B cell (primary cell): Measurements from ENCODE around the gene GOLGB1. TPM values are rescaled to one million over a fixed set of nuclear protein-coding genes. Genes with fewer than 3 reads are reported as not detected.

ENCODE experiments used
- ATAC-seq: fragments of 200-7000 bp; cut with Tn5 transposase; one replicate; pipeline ENCODE4 v1.10.0; 2021; ENCODE audit warnings: low read depth, mild to moderate bottlenecking, moderate number of reproducible peaks, moderate library complexity
- CTCF ChIA-PET: fragments of 350-600 bp; sonication (Branson Sonifier 250); formaldehyde crosslinking; loops from one replicate; lab custom pipeline; 2021; ENCODE audit warnings: antibody characterized with exemption, inconsistent platforms; lab: Charles Lee
- POLR2A ChIA-PET: fragments of 350-600 bp; sonication (Branson Sonifier 250); formaldehyde crosslinking; loops from one replicate; lab custom pipeline; 2021; ENCODE audit warnings: antibody characterized with exemption; lab: Charles Lee
- DNase-seq: peaks from one replicate; pipeline ENCODE4 v3.0.0; 2013
- H2AFZ ChIP-seq: 2 replicates; pipeline ENCODE4 v1.6.1; 2012; ENCODE audit warnings: mild to moderate bottlenecking, low read depth, low read length; ENCODE audit not compliant: insufficient read depth, poor library complexity, severe bottlenecking
- H3K27ac ChIP-seq, 2 donors: 1 replicate in 1 of 2; 2 replicates in 1 of 2; pipeline ENCODE4 v1.5.1; 2012 to 2013; ENCODE audit warnings: low read length in 2 of 2, mild to moderate bottlenecking in 2 of 2, moderate library complexity in 1 of 2
- H3K27me3 ChIP-seq, 4 experiments: fragments of 200-600 bp in 1 of 4; sonication (generic) in 1 of 4; replicated peaks in 1 of 4; 1 replicate in 2 of 4; 2 replicates in 2 of 4; pipeline versions ENCODE4 v1.6.1 to v1.7.0; 2013 to 2016; ENCODE audit warnings: low read length in 3 of 4, mild to moderate bottlenecking in 2 of 4, mixed read lengths in 1 of 4, moderate library complexity in 1 of 4; ENCODE audit not compliant: insufficient read depth in 4 of 4, control insufficient read depth in 3 of 4; ENCODE audit errors: control extremely low read depth in 1 of 4
- H3K36me3 ChIP-seq, 2 experiments: replicated peaks in 1 of 2; 1 replicate in 1 of 2; 2 replicates in 1 of 2; pipeline versions ENCODE4 v1.6.1 to v1.7.1; 2013; ENCODE audit warnings: low read length in 1 of 2; ENCODE audit not compliant: insufficient read depth in 2 of 2, control insufficient read depth in 1 of 2; ENCODE audit errors: control extremely low read depth in 1 of 2, extremely low read depth in 1 of 2
- H3K4me1 ChIP-seq, 2 donors: fragments of 200-600 bp in 1 of 2; sonication (generic) in 1 of 2; 1 replicate in 1 of 2; 2 replicates in 1 of 2; pipeline versions ENCODE4 v1.5.1 to v1.6.1; 2013 to 2017; ENCODE audit warnings: low read length in 2 of 2; ENCODE audit not compliant: control insufficient read depth in 2 of 2, insufficient read depth in 2 of 2
- H3K4me2 ChIP-seq: replicated peaks from 2 replicates; pipeline ENCODE3; 2012; ENCODE audit warnings: mild to moderate bottlenecking, low read depth, low read length; ENCODE audit not compliant: poor library complexity, severe bottlenecking
- H3K4me3 ChIP-seq, 5 experiments: fragments of 200-600 bp in 1 of 5; sonication (generic) in 1 of 5; 1 replicate in 3 of 5; 2 replicates in 2 of 5; pipeline versions ENCODE4 v1.5.1 to v1.7.0; 2011 to 2016; ENCODE audit warnings: low read length in 4 of 5, mild to moderate bottlenecking in 4 of 5, low read depth in 2 of 5, control low read depth in 1 of 5, moderate library complexity in 1 of 5; ENCODE audit not compliant: insufficient read depth in 1 of 5; ENCODE audit errors: control extremely low read depth in 1 of 5, extremely low read depth in 1 of 5
- H3K79me2 ChIP-seq: fragments of 200-600 bp; sonication (generic); one replicate; pipeline ENCODE4 v1.6.0; 2016; ENCODE audit warnings: low read length; ENCODE audit not compliant: control insufficient read depth, insufficient read depth
- H3K9ac ChIP-seq: fragments of 200-600 bp; sonication (generic); 2 replicates; pipeline ENCODE4 v1.6.1; 2017; ENCODE audit warnings: mild to moderate bottlenecking, low read length, moderate library complexity
- H3K9me3 ChIP-seq, 3 donors: one replicate each; pipeline versions ENCODE4 v1.6.1 to v1.7.1; 2013; ENCODE audit warnings: low read length in 2 of 3; ENCODE audit not compliant: control insufficient read depth in 2 of 3, insufficient read depth in 1 of 3; ENCODE audit errors: control extremely low read depth in 1 of 3
- H4K20me1 ChIP-seq: 2 replicates; pipeline ENCODE4 v1.6.0; 2012; ENCODE audit warnings: mild to moderate bottlenecking, low read length; ENCODE audit not compliant: insufficient read depth, control insufficient read depth, poor library complexity, severe bottlenecking
- H3K27ac Mint-ChIP-seq: one replicate; pipeline ENCODE4 v1.8.0; 2021; ENCODE audit warnings: mixed read lengths
- H3K27me3 Mint-ChIP-seq: one replicate; pipeline ENCODE4 v1.8.0; 2021; ENCODE audit warnings: mixed read lengths
- H3K4me1 Mint-ChIP-seq: one replicate; pipeline ENCODE4 v1.8.0; 2021; ENCODE audit warnings: mixed read lengths
- H3K4me3 Mint-ChIP-seq: one replicate; pipeline ENCODE4 v1.8.0; 2021; ENCODE audit warnings: mixed read lengths
- H3K9me3 Mint-ChIP-seq: one replicate; pipeline ENCODE4 v1.8.0; 2022; ENCODE audit warnings: mixed read lengths; ENCODE audit not compliant: insufficient read depth
- EZH2 ChIP-seq: IDR thresholded peaks from 2 replicates; pipeline ENCODE4 v1.6.1; 2012; ENCODE audit warnings: borderline replicate concordance, low read depth, mild to moderate bottlenecking, moderate library complexity, low read length; ENCODE audit not compliant: insufficient read depth, poor library complexity, severe bottlenecking
- WGBS: methylation state at CpG from one replicate; pipeline ENCODE4 v1.1.5; 2013; ENCODE audit warnings: missing lambda C conversion rate; ENCODE audit not compliant: insufficient coverage; 5-methylcytosine and 5-hydroxymethylcytosine counted together
- intact Hi-C: fragments of 100-400 bp; cut with micrococcal nuclease; formaldehyde crosslinking; loops from one replicate; pipeline ENCODE4 v1.10.0; 2022
- polyA plus RNA-seq: library from polyadenylated mRNA; depleted of rRNA; stranded (reverse); fragments of >200 nt; gene quantifications from 2 replicates; pipeline ENCODE4 v1.2.3, GENCODE V29; 2012
- total RNA-seq, 2 donors: library from RNA; stranded (reverse); fragments of 120-200 nt in 1 of 2; gene quantifications; 1 replicate in 1 of 2; 2 replicates in 1 of 2; pipeline versions ENCODE4 v1.2.3 to v1.2.4, GENCODE V29; 2013 to 2022
- TF ChIP-seq, protein P1 (sequence below): fragments of 200-600 bp; IDR thresholded peaks from one replicate; pipeline ENCODE4 v1.8.0; 2022; ENCODE audit warnings: antibody characterized with exemption, mild to moderate bottlenecking

Gene GOLGB1
- total and polyA plus RNA-seq, 2 donors (not counting 1 experiment from before 2014, with no cell fraction given) = 6.2 to 58.7 TPM

GRCh38 chr3:121750087-121750415 lies 510 bp upstream of the GOLGB1 start:
- peaks cover 32% of the 10 kb centered on the region for H3K79me2 ChIP-seq
- H3K27me3 Mint-ChIP-seq = no peaks in the 10 kb centered on the region
- peaks cover 18 to 19% of the 10 kb centered on the region in 2 donors for H3K4me1 ChIP-seq
- peaks cover 0 to 1% (median 0%) of the 10 kb centered on the region in 3 donors for H3K9me3 ChIP-seq
- no peaks in the 10 kb centered on the region for H3K9me3 Mint-ChIP-seq
- peaks cover 10% of the 10 kb centered on the region for H4K20me1 ChIP-seq
- POLR2A ChIA-PET = no interaction called here
- H3K36me3 ChIP-seq = no peaks in the 10 kb centered on the region
- H3K4me2 ChIP-seq = peak overlapping the region; percentile 84
- intact Hi-C loops = loop anchor here (5.0 kb wide), 1 partner anchor 52 kb away; no protein-coding TSS in a partner anchor
- H3K9ac ChIP-seq = peak overlapping the region; percentile 99
- peak overlapping the region; percentile 67 to 98 for H3K27ac ChIP-seq
- no peak for TF ChIP-seq EZH2
- TF ChIP-seq, protein P1, sequence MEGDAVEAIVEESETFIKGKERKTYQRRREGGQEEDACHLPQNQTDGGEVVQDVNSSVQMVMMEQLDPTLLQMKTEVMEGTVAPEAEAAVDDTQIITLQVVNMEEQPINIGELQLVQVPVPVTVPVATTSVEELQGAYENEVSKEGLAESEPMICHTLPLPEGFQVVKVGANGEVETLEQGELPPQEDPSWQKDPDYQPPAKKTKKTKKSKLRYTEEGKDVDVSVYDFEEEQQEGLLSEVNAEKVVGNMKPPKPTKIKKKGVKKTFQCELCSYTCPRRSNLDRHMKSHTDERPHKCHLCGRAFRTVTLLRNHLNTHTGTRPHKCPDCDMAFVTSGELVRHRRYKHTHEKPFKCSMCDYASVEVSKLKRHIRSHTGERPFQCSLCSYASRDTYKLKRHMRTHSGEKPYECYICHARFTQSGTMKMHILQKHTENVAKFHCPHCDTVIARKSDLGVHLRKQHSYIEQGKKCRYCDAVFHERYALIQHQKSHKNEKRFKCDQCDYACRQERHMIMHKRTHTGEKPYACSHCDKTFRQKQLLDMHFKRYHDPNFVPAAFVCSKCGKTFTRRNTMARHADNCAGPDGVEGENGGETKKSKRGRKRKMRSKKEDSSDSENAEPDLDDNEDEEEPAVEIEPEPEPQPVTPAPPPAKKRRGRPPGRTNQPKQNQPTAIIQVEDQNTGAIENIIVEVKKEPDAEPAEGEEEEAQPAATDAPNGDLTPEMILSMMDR = no peak
- DNase-seq = no peak
- no peak overlapping the region for H3K27ac Mint-ChIP-seq
- no peak for ATAC-seq
- H3K4me1 Mint-ChIP-seq = peaks cover 6% of the 10 kb centered on the region
- WGBS = 3% methylated on average over 6 of the region's 9 CpGs
- CTCF ChIA-PET = no interaction called here
- H2AFZ ChIP-seq = peak overlapping the region; percentile 86
- peak overlapping the region; percentile 75 to 100 (median 96) for H3K4me3 ChIP-seq
- H3K27me3 ChIP-seq = no peaks in the 10 kb centered on the region
- no peak overlapping the region for H3K4me3 Mint-ChIP-seq

DNA sequence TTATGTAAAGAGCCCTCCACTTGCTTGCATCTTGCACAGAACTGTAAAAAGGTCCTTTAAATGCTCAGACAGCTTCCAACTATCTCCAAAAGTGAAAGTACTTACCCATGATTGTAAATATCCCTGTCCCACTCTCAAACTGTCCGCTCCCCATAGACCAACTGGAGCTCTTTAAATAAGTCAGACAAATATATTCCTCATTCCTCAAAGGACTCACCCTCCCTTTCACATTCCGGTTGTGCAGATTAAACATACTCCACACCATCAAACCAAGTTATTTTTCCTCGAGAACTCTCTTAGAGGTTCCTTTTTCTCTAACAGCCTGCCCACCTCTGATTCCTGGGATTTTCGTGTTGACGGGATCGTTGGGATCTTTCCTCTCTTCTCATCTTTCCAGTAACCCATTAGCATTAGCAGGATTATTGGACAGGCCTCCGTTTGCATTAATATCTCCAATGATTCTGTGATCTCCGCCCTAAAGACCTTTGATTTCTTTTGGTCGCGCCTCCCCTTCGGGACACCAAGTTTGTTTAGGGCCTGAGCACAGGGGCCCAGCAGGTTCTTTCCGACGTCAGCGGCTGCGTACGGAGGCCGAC lies 763 bp downstream of the GOLGB1 start:
- ATAC-seq (peak; percentile 7), DNase-seq (peak; percentile 21)
- CTCF ChIA-PET = interaction anchor here (0.6 to 1.5 kb wide), 3 partner anchors 15 to 203 kb away, joined by 3 read pairs; no protein-coding TSS in a partner anchor
- H3K27ac Mint-ChIP-seq = no peak overlapping the region
- 2% methylated on average over 17 of the region's 17 CpGs for WGBS
- H3K4me3 ChIP-seq = peak overlapping the region; percentile 73 to 100 (median 96)
- no peaks in the 10 kb centered on the region for H3K36me3 ChIP-seq
- H3K9me3 ChIP-seq = peaks cover 0 to 1% (median 0%) of the 10 kb centered on the region in 3 donors
- peak overlapping the region; percentile 90 to 98 for H3K27ac ChIP-seq
- peak overlapping the region; percentile 97 for H3K4me2 ChIP-seq
- no peaks in the 10 kb centered on the region for H3K9me3 Mint-ChIP-seq
- H3K4me1 Mint-ChIP-seq = peaks cover 11% of the 10 kb centered on the region
- peaks cover 45% of the 10 kb centered on the region for H3K79me2 ChIP-seq
- no peak overlapping the region for H3K4me3 Mint-ChIP-seq
- peak overlapping the region; percentile 99 for H3K9ac ChIP-seq
- peak overlapping the region; percentile 74 for H2AFZ ChIP-seq
- peaks cover 10% of the 10 kb centered on the region for H4K20me1 ChIP-seq
- no peak for TF ChIP-seq EZH2
- TF ChIP-seq, protein P1 = no peak
- no peaks in the 10 kb centered on the region for H3K27me3 Mint-ChIP-seq
- H3K4me1 ChIP-seq = peaks cover 18 to 19% of the 10 kb centered on the region in 2 donors
- POLR2A ChIA-PET = no interaction called here
- H3K27me3 ChIP-seq = no peaks in the 10 kb centered on the region
- intact Hi-C loops = loop anchor here (1.0 to 5.0 kb wide), 6 partner anchors 87 to 1454 kb away; partner anchors contain the start of genes EAF2, FAM162A, HCLS1 and IQCB1
